H1 (cell line): ENCODE measurements around the gene FSCN2. TPM values are rescaled to one million over a fixed set of nuclear protein-coding genes. Genes with fewer than 3 reads are reported as not detected.

Experiments
- CTCF ChIA-PET: fragments of 300-600 bp; sonication (Branson Sonifier 250); formaldehyde crosslinking; loops from one replicate; lab custom pipeline; 2021; ENCODE audit not compliant: partially characterized antibody; lab: Charles Lee
- POLR2A ChIA-PET: fragments of 300-600 bp; sonication (Branson Sonifier 250); formaldehyde crosslinking; loops from one replicate; lab custom pipeline; 2021; ENCODE audit warnings: inconsistent platforms; ENCODE audit not compliant: partially characterized antibody; lab: Charles Lee
- DNase-seq, 2 experiments: peaks; one replicate each; pipeline versions ENCODE4 v3.0.0 to v3.0.0-alpha.2; 2010 to 2022; ENCODE audit warnings: low spot score in 2 of 2, low read depth in 1 of 2, mixed read lengths in 1 of 2
- FAIRE-seq: peaks from 2 replicates; lab custom pipeline; 2011; peaks lifted over from hg19 to GRCh38; lab: Jason Lieb, UNC
- H2AFZ ChIP-seq: 2 replicates; pipeline ENCODE4 v1.8.1; 2012; ENCODE audit warnings: low read length, inconsistent platforms
- H2AK5ac ChIP-seq: 2 replicates; pipeline ENCODE4 v1.6.1; 2013; ENCODE audit warnings: low read depth, low read length
- H2BK120ac ChIP-seq: replicated peaks from 2 replicates; pipeline ENCODE3; 2013; ENCODE audit warnings: low read depth, low read length, inconsistent platforms
- H2BK12ac ChIP-seq: 2 replicates; pipeline ENCODE4 v1.6.1; 2013; ENCODE audit warnings: low read depth, low read length
- H2BK15ac ChIP-seq: 2 replicates; pipeline ENCODE4 v1.6.1; 2013; ENCODE audit warnings: low read length
- H2BK20ac ChIP-seq: 2 replicates; pipeline ENCODE4 v1.6.1; 2013; ENCODE audit warnings: low read length
- H2BK5ac ChIP-seq: 2 replicates; pipeline ENCODE4 v1.6.1; 2013; ENCODE audit warnings: low read depth, low read length
- H3K14ac ChIP-seq: 2 replicates; pipeline ENCODE4 v1.6.1; 2013; ENCODE audit warnings: inconsistent platforms; ENCODE audit not compliant: insufficient read length
- H3K18ac ChIP-seq: 2 replicates; pipeline ENCODE4 v1.6.1; 2013; ENCODE audit warnings: low read length; ENCODE audit errors: extremely low read depth
- H3K23ac ChIP-seq: 2 replicates; pipeline ENCODE4 v1.6.1; 2013; ENCODE audit warnings: inconsistent platforms; ENCODE audit not compliant: insufficient read length
- H3K23me2 ChIP-seq: 2 replicates; pipeline ENCODE4 v1.6.1; 2013; ENCODE audit warnings: low read depth, low read length
- H3K27ac ChIP-seq: 2 replicates; pipeline ENCODE4 v1.6.1; 2011; ENCODE audit warnings: low read depth, low read length, inconsistent platforms
- H3K27me3 ChIP-seq, 4 experiments: replicated peaks in 1 of 4; 1 replicate in 1 of 4; 2 replicates in 3 of 4; pipeline versions ENCODE4 v1.6.1 to v1.8.1; 2011 to 2013; ENCODE audit warnings: low read length in 3 of 4, mild to moderate bottlenecking in 3 of 4, inconsistent platforms in 2 of 4, mixed read lengths in 2 of 4, moderate library complexity in 1 of 4; ENCODE audit not compliant: control insufficient read depth in 3 of 4, insufficient read depth in 3 of 4; ENCODE audit errors: extremely low read depth in 1 of 4
- H3K36me3 ChIP-seq, 4 experiments: 2 replicates each; pipeline versions ENCODE4 v1.6.1 to v1.8.1; 2011 to 2013; ENCODE audit warnings: mild to moderate bottlenecking in 4 of 4, low read length in 3 of 4, moderate library complexity in 2 of 4, control low read depth in 1 of 4, inconsistent platforms in 1 of 4; ENCODE audit not compliant: insufficient read depth in 4 of 4, control insufficient read depth in 2 of 4
- H3K4ac ChIP-seq: replicated peaks from 2 replicates; pipeline ENCODE3; 2013; ENCODE audit warnings: low read length, low read depth, mixed read lengths, inconsistent platforms; ENCODE audit not compliant: insufficient read length
- H3K4me1 ChIP-seq, 4 experiments: replicated peaks in 1 of 4; 1 replicate in 1 of 4; 2 replicates in 3 of 4; pipeline versions ENCODE4 v1.6.1 to v1.8.1; 2011 to 2013; ENCODE audit warnings: low read length in 3 of 4, inconsistent platforms in 2 of 4, mixed read lengths in 1 of 4; ENCODE audit not compliant: insufficient read depth in 4 of 4, control insufficient read depth in 3 of 4
- H3K4me2 ChIP-seq, 2 experiments: 2 replicates each; pipeline versions ENCODE4 v1.6.1 to v1.8.1; 2011 to 2013; ENCODE audit warnings: low read depth in 2 of 2, low read length in 2 of 2, control low read depth in 1 of 2, inconsistent platforms in 1 of 2, mild to moderate bottlenecking in 1 of 2; ENCODE audit not compliant: insufficient read depth in 1 of 2
- H3K4me3 ChIP-seq, 4 experiments: fragments of 200-600, 300-600 bp in 1 of 4; sonication (generic), shearing (Covaris generic), sonication (Bioruptor Twin) in 1 of 4; 2 replicates each; pipeline versions ENCODE4 v1.5.1 to v1.8.1; 2011 to 2016; ENCODE audit warnings: low read length in 4 of 4, low read depth in 3 of 4, control low read depth in 2 of 4, inconsistent platforms in 2 of 4, mild to moderate bottlenecking in 2 of 4, mixed read lengths in 1 of 4, moderate library complexity in 1 of 4; ENCODE audit not compliant: insufficient read depth in 2 of 4; ENCODE audit errors: extremely low read depth in 1 of 4
- H3K56ac ChIP-seq: replicated peaks from 2 replicates; pipeline ENCODE3; 2013; ENCODE audit warnings: low read depth, mild to moderate bottlenecking, mixed read lengths, low read length, inconsistent platforms; ENCODE audit not compliant: insufficient read length
- H3K79me1 ChIP-seq: 2 replicates; pipeline ENCODE4 v1.6.1; 2013; ENCODE audit warnings: low read depth, low read length, control low read depth
- H3K79me2 ChIP-seq, 2 experiments: 2 replicates each; pipeline versions ENCODE4 v1.6.1 to v1.8.1; 2012 to 2013; ENCODE audit warnings: low read length in 2 of 2, mild to moderate bottlenecking in 2 of 2, inconsistent platforms in 1 of 2; ENCODE audit not compliant: insufficient read depth in 2 of 2, control insufficient read depth in 1 of 2
- H3K9ac ChIP-seq, 4 experiments: replicated peaks in 1 of 4; 1 replicate in 1 of 4; 2 replicates in 3 of 4; pipeline versions ENCODE4 v1.6.1 to v1.8.1; 2011 to 2013; ENCODE audit warnings: low read depth in 3 of 4, low read length in 3 of 4, control low read depth in 2 of 4, mild to moderate bottlenecking in 2 of 4, moderate library complexity in 2 of 4, inconsistent platforms in 1 of 4; ENCODE audit errors: extremely low read depth in 1 of 4
- H3K9me3 ChIP-seq, 2 experiments: 2 replicates each; pipeline versions ENCODE4 v1.6.1 to v1.8.1; 2012 to 2013; ENCODE audit warnings: mild to moderate bottlenecking in 2 of 2, moderate library complexity in 2 of 2, control low read depth in 1 of 2, inconsistent platforms in 1 of 2, low read depth in 1 of 2, low read length in 1 of 2, mixed read lengths in 1 of 2; ENCODE audit not compliant: insufficient read depth in 2 of 2
- H4K20me1 ChIP-seq, 2 experiments: replicated peaks in 1 of 2; 2 replicates each; pipeline versions ENCODE3 to v1.8.1; 2011 to 2013; ENCODE audit warnings: inconsistent platforms in 2 of 2, low read length in 2 of 2, mild to moderate bottlenecking in 1 of 2; ENCODE audit not compliant: insufficient read depth in 2 of 2, control insufficient read depth in 1 of 2
- H4K5ac ChIP-seq: 2 replicates; pipeline ENCODE4 v1.6.1; 2013; ENCODE audit warnings: low read length, low read depth, mixed read lengths, inconsistent platforms; ENCODE audit not compliant: insufficient read length
- H4K8ac ChIP-seq: 2 replicates; pipeline ENCODE4 v1.8.0; 2013; ENCODE audit warnings: mild to moderate bottlenecking, moderate library complexity, low read length, inconsistent platforms; ENCODE audit not compliant: insufficient read depth; ENCODE audit errors: extremely low read depth
- H4K91ac ChIP-seq: replicated peaks from 2 replicates; pipeline ENCODE3; 2013; ENCODE audit warnings: low read length, mixed read lengths, inconsistent platforms; ENCODE audit not compliant: insufficient read length
- ATF3 ChIP-seq: IDR thresholded peaks from 2 replicates; pipeline ENCODE4 v1.6.1; 2011; ENCODE audit warnings: low read depth, mild to moderate bottlenecking, low read length; ENCODE audit not compliant: insufficient read depth
- BRCA1 ChIP-seq: IDR thresholded peaks from 2 replicates; pipeline ENCODE4 v1.6.1; 2012; ENCODE audit warnings: low read depth, low read length, improper control_type of control experiment
- CREB1 ChIP-seq: IDR thresholded peaks from 2 replicates; pipeline ENCODE4 v1.6.1; 2012; ENCODE audit warnings: inconsistent platforms
- EP300 ChIP-seq, 2 experiments: IDR thresholded peaks; 1 replicate in 1 of 2; 2 replicates in 1 of 2; pipeline ENCODE4 v1.6.1; 2011 to 2012; ENCODE audit warnings: low read depth in 2 of 2, low read length in 2 of 2, mild to moderate bottlenecking in 2 of 2, borderline replicate concordance in 1 of 2, inconsistent platforms in 1 of 2, moderate library complexity in 1 of 2
- HDAC6 ChIP-seq: IDR thresholded peaks from one replicate; pipeline ENCODE4 v1.7.1; 2012; ENCODE audit warnings: low read depth, mild to moderate bottlenecking, inconsistent platforms, low read length, moderate library complexity
- JUN ChIP-seq: IDR thresholded peaks from 2 replicates; pipeline ENCODE4 v1.6.1; 2011; ENCODE audit warnings: low read depth, mild to moderate bottlenecking, improper control_type of control experiment, low read length
- KDM4A ChIP-seq: IDR thresholded peaks from one replicate; pipeline ENCODE4 v1.7.1; 2012; ENCODE audit warnings: low read depth, mild to moderate bottlenecking, moderate library complexity, low read length, inconsistent platforms; ENCODE audit not compliant: severe bottlenecking
- PHF8 ChIP-seq: fragments of 200-600 bp; sonication (generic); conservative IDR thresholded peaks from 2 replicates; pipeline ENCODE4 v1.7.1; 2012; ENCODE audit warnings: low read depth, mild to moderate bottlenecking, inconsistent platforms, low read length, moderate library complexity
- SIN3A ChIP-seq, 2 experiments: IDR thresholded peaks in 1 of 2; conservative IDR thresholded peaks in 1 of 2; 2 replicates each; pipeline ENCODE4 v1.6.1; 2011 to 2012; ENCODE audit warnings: low read length in 2 of 2, improper control_type of control experiment in 1 of 2, low read depth in 1 of 2, mild to moderate bottlenecking in 1 of 2
- SRF ChIP-seq: IDR thresholded peaks from 2 replicates; pipeline ENCODE4 v1.6.1; 2011; ENCODE audit warnings: mild to moderate bottlenecking, low read depth, low read length, moderate library complexity
- USF2 ChIP-seq: IDR thresholded peaks from 2 replicates; pipeline ENCODE4 v1.6.1; 2011; ENCODE audit warnings: low read length, improper control_type of control experiment
- WGBS, 2 experiments: shearing (Covaris generic) in 1 of 2; methylation state at CpG; one replicate each; pipeline versions ENCODE4 v1.1.6 to v1.1.7; 2013 to 2015; ENCODE audit warnings: low lambda C conversion rate in 2 of 2, mixed read lengths in 2 of 2, inconsistent platforms in 1 of 2, low coverage in 1 of 2, missing lambda C conversion rate in 1 of 2; ENCODE audit not compliant: insufficient replicate concordance in 2 of 2, insufficient coverage in 1 of 2, insufficient read length in 1 of 2; ENCODE audit errors: extremely low coverage in 1 of 2, missing lambda C conversion rate in 1 of 2; 5-methylcytosine and 5-hydroxymethylcytosine counted together
- polyA plus RNA-seq, 7 experiments: library from polyadenylated mRNA; depleted of rRNA in 3 of 7; stranded (reverse) in 5 of 7; unstranded in 2 of 7; fragments of >200 nt in 5 of 7; fragments of 200-250 nt in 2 of 7; gene quantifications; 1 replicate in 5 of 7; 2 replicates in 1 of 7; 4 replicates in 1 of 7; pipeline versions ENCODE4 v1.2.1 to v1.2.3, GENCODE V29; 2011 to 2013; ENCODE audit warnings: missing spikeins in 2 of 7, mixed read lengths in 2 of 7
- total RNA-seq: library from RNA; stranded (reverse); fragmentation: NEBNext Ultra II Directional; extraction: Animal tissue kit (Norgen Biotek cat#: 25700); gene quantifications from 2 replicates; pipeline ENCODE4 v1.2.1, GENCODE V29; 2021

The FSCN2 gene
- total and polyA plus RNA-seq, 2 of the 8 experiments (the other 6 are each of a cell fraction or from before 2014, with no cell fraction given), result 0.18 to 0.30 TPM

GRCh38 chr17:81492202-81492601, 36.0 kb upstream of the FSCN2 start:
- Histone ChIP-seq H2BK5ac (peak overlapping the region; percentile 60; the same call in 1 of the 2 replicates), H3K79me1 (no peaks in the 10 kb centered on the region), H3K4ac (no peak overlapping the region), H3K9ac (no peak overlapping the region; a peak in 1 of 7 replicates), H4K91ac (peak overlapping the region; percentile 85), H2AK5ac (0 out of 2 replicates have a peak overlapping the region, but pooled peaks have one; percentile 26), H3K9me3 (no peaks in the 10 kb centered on the region), H3K4me3 (no peak overlapping the region; a peak in 1 of 8 replicates), H3K23me2 (peaks cover 2% of the 10 kb centered on the region; the same call in 1 of the 2 replicates), H4K20me1 (no peaks in the 10 kb centered on the region), H3K18ac (no peak overlapping the region; the same call in 1 of the 2 replicates), H3K36me3 (no peaks in the 10 kb centered on the region), H2AFZ (no peak overlapping the region), H3K4me1 (peaks cover 6 to 28% (median 22%) of the 10 kb centered on the region in 4 experiments), H3K23ac (no peak overlapping the region), H3K27ac (no peak overlapping the region), H3K56ac (no peak overlapping the region), H4K8ac (no peak overlapping the region), H3K79me2 (no peaks in the 10 kb centered on the region), H4K5ac (peak overlapping the region; percentile 4), H2BK12ac (no peak overlapping the region)
- POLR2A ChIA-PET, result interaction anchor here (0.9 to 35.8 kb wide), 6 partner anchors 8 to 247 kb away, joined by 3 to 1004 read pairs (median 4); partner anchors contain the start of genes ACTG1, FAAP100 and FSCN2
- 64% methylated on average over 18 of the region's 18 CpGs; no CpG with 5 or more reads in 1 of the 2 experiments for WGBS, 2 experiments
- CTCF ChIA-PET, result interaction anchor here (1.2 to 2.3 kb wide), 4 partner anchors 7 to 238 kb away, joined by 4 to 8 read pairs (median 6); no protein-coding TSS in a partner anchor
- TF ChIP-seq CREB1, result no peak
- no peak for TF ChIP-seq SRF
- TF ChIP-seq KDM4A, result no peak
- TF ChIP-seq HDAC6, result no peak
- no peak for TF ChIP-seq PHF8
- TF ChIP-seq BRCA1, result no peak
- TF ChIP-seq EP300 (IDR thresholded peaks at IDR 0.05; ENCODE audit: borderline replicate concordance in 1 of 2, low read depth in 2 of 2, low read length in 2 of 2), result no peak
- no peak for TF ChIP-seq JUN
- no peak for TF ChIP-seq SIN3A (conservative IDR thresholded peaks at IDR 0.05 in 1 of 2, IDR thresholded peaks at IDR 0.05 in 1 of 2; ENCODE audit: low read depth in 1 of 2, low read length in 2 of 2)
- no peak for TF ChIP-seq USF2
- TF ChIP-seq ATF3, result no peak
- TF ChIP-seq, all 59 proteins: peak for 0
- Histone ChIP-seq H3K14ac (no peak overlapping the region), H2BK20ac (peak overlapping the region; percentile 86; the same call in 1 of the 2 replicates), H2BK15ac (peak overlapping the region; percentile 97; the same call in 1 of the 2 replicates), H3K27me3 (peaks cover 0 to 8% (median 4%) of the 10 kb centered on the region in 4 experiments; a peak in 3 of 7 replicates), H2BK120ac (no peak overlapping the region), H3K4me2 (peak overlapping the region; percentile 45 to 50)
- FAIRE-seq (no peak), DNase-seq (no peak)
